Measurements from ENCODE around the gene ARHGEF3. TPM values are rescaled to one million over a fixed set of nuclear protein-coding genes. Genes with fewer than 3 reads are reported as not detected.
"Not testable (repeated sequence)": the region's sequence is repeated elsewhere in the genome, so short reads cannot be mapped to it uniquely, and the experiment has no call there.

The ARHGEF3 gene
- total RNA-seq, 1 experiment from 2014 or later, result 9.6 TPM

GRCh38 chr3:56772952-56773938 is 28.5 kb downstream of the ARHGEF3 start:
- no peak for DNase-seq (ENCODE audit: low read depth)

DNA sequence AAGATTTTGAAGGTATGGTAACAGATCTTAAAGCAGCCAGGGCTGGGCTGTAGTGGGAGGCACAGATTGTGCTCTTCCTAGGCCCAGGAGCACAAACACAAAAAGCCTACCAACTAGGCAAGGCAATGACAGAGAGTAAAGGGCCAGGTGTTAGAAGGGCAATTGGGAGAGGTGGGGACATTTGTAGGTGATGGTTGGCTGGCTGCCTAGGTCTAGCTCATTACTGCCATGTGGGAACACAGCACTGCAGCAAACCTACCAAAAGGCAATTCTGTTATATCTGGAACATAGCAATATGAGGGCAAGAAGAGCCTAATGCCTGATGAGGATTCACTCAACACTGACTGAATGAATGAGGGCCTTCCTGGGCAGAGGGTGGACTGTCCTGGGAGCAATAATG is 30.4 kb downstream of the ARHGEF3 start:
- no peak for DNase-seq (ENCODE audit: low read depth)

GRCh38 chr3:56769116-56769707 is 32.5 kb downstream of the ARHGEF3 start:
- no peak for DNase-seq (ENCODE audit: low read depth)

DNA sequence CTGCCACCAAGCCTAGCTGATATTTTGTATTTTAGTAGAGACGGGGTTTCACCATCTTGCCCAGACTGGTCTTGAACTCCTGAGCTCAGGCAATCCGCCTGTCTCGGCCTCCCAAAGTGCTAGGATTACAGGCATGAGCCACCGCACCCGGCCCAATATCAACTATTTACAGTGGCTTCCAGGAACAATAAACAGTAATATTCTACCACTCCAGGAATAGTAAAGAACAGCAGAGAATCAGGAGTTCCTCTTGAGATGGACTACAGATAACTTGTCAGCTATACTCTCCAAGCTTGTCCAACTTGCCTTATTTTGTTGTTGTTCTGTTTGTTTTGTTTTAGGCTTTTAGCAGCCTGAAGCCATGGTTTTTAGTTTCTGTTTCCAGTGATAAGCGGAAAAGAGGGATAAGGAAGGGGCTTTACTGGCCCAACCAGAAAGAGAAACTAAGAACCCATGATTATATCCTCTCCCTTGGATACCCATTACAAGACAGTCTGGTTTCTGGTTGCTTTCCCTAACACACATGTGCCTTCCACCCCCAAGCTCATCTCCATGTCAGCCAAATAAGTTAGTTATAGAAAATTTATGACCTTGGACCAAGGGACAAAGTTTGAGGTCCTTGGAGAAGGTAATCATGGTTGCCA is 36.7 kb downstream of the ARHGEF3 start:
- DNase-seq (ENCODE audit: low read depth), result no peak

DNA sequence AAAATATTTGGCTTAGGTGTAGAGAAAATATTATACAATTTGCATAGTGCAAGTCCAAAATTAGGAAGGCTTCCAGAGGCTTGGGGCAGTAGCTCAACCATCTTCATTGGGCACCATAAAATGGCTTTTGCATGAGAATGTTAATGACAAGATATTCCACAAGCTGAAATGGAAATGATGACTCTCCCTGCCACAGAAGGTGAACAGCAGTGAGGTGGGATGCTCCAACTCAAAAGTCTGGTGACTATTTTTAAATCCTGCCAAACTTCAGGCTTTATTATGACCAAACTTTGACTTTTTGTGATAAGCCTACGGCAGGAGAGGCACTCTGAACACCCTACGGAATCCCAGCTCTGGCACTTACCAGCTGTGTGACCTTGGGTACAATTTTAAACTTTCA is 37.6 kb downstream of the ARHGEF3 start:
- DNase-seq (ENCODE audit: low read depth), result no peak

DNA sequence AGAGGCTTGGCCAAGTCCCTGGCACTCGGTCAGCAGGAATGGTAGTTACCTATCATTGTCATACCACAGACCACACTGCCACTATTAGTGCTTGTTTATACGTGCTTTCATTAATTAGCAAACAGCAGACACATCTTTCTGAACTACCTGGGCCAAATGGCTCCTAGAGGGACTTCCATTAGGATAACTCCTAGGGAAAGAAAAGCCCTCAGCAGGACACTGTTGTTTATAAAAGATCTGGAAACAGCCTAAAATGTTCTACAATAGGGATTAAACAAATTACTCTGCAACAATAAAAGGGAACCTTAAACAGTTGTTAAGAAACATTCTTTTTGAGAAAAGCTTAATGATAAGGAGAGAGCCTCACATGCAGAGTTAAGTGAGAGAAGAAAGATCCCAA is 38.5 kb downstream of the ARHGEF3 start:
- DNase-seq (ENCODE audit: low read depth), result no peak

DNA sequence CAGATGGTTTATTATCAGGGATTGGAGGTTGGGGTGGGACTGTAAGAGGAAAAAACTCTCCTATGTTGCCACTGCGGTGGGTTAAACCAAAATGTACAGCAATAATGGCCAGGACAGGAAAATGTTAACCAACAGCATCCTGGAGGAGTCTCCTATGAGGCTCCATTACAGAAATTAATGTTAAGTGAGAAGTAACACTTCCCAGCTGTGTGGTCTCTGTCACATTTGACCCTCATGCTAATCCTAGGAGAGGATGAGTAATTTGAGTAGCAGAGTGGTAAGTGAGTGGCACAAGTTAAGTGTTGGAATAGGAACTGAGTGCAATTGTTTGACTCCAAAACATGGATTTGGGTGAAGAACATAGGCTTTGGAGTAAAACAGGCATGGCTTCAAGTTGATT is 39.0 kb downstream of the ARHGEF3 start:
- DNase-seq (ENCODE audit: low read depth), result no peak

- DNase-seq (ENCODE audit: low read depth), result no peak
Observed at GRCh38 chr3:56761887-56762651, 39.7 kb downstream of the ARHGEF3 start.

DNA sequence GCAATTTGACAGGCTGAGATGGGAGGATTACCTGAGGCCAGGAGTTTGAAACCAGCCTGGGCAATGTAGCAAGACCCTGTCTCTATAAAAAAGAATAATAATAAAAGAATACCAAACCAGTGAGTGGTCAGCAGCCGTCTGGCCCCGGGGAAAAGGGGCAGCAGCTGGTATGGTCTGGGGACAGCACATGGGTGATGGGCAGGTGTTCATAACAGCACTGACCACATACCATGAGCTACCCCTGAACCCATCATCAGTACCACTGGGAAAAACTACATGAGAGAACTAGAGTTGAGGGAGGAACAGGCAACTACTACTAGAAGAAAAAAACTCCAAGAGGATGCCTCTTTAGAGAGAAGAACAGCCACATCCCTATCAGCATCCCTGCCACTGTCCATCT is 40.7 kb downstream of the ARHGEF3 start:
- no peak for DNase-seq (ENCODE audit: low read depth)

GRCh38 chr3:56759532-56759931 is 42.2 kb downstream of the ARHGEF3 start:
- DNase-seq (ENCODE audit: low read depth), result no peak

DNA sequence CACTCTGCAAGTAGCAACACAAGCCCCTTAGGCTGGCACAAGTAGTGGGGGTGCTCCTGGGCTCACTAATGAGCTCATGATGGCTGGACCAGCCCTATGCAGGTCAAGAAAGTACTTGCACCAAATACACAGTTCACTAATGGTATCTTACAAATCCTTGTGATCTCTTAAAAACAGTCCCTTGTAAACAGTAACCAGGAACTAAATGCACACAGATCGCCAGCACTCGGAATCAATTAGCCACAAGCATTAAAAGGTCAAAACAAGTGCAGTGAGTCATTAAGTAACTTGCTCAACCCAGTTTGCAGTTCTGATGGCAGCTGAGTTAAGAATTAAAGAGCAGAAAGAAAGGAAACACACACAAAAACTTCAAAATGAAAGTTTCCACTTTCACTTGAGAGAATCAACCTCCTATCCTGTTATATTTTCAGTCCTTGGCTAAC is 43.2 kb downstream of the ARHGEF3 start:
- peak; percentile 93 for DNase-seq (ENCODE audit: low read depth)

DNA sequence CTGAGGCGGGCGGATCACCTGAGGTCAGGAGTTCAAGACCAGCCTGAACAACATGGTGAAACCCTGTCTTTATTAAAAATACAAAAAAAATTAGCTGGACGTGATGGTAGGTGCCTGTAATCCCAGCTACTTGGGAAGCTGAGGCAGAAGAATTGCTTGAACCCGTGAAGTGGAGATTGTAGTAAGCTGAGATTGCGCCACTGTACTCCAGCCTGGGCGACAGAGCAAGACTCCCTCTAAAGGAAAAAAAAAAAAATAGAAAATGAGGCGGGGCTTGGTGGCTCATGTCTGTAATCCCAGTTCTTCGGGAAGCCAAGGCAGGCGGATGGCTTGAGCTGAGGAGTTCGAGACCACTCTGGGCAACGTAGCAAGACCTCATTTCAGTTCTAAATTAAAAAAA is 43.7 kb downstream of the ARHGEF3 start:
- not testable (repeated sequence) for DNase-seq (ENCODE audit: low read depth)

DNA sequence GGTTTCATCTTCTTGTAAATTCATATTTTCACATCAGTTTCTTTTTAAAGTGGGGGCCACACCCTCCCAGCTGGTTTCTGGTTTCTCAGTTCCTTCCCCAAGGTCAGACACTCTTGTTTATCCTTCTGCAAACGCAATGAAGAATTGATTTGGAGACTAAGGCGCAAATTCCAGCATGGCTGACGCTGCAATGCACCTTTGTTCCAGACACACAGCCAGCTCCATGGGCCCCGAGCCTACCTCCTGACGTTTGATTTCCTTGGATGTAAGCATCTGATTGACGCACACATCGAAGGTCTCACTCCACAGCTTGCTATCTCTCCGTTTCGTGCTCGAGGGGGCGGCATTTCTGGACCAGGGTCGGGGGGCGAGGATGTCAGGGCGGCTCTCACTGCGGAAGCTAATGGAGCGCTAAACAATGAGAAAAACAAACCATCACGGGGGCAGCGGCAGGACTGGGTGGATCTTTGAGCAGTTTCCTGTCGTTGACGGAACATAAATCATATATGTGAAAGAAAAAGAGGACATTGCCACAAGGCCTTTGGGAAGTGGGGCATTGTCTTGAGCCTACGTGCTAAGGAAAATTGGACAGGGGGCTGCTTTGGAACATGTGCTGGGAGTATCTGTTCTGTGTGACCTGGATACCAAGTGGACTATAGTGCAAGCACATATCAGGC is 46.9 kb downstream of the ARHGEF3 start:
- DNase-seq (ENCODE audit: low read depth), result no peak

GRCh38 chr3:56753206-56753820 is 48.4 kb downstream of the ARHGEF3 start:
- DNase-seq (ENCODE audit: low read depth), result no peak

GRCh38 chr3:56751056-56751707 is 50.6 kb downstream of the ARHGEF3 start:
- DNase-seq (ENCODE audit: low read depth), result no peak

GRCh38 chr3:56748663-56749231 is 53.0 kb downstream of the ARHGEF3 start:
- DNase-seq (ENCODE audit: low read depth), result no peak

DNA sequence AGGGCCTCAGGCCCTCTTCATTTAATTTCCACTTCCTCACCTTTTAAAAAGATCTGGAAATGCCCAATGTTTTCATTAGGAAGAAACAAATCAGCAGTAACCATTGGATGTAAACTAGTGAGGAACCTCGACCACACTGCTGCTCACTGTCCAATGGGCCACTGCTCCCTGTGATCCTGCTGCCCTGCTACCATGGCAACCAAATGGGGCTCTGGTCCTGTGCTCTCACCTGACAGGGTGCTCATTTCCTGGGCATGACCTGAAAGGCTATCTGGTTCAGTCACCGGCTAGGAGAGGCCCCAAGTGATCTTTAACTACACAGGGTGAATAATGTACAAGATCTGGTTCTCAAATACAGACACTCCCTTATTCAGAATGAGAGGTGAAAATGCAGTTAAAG is 54.6 kb downstream of the ARHGEF3 start:
- DNase-seq (ENCODE audit: low read depth), result no peak

- DNase-seq (ENCODE audit: low read depth), result no peak
Observed at GRCh38 chr3:56744016-56744415, 57.7 kb downstream of the ARHGEF3 start.

DNA sequence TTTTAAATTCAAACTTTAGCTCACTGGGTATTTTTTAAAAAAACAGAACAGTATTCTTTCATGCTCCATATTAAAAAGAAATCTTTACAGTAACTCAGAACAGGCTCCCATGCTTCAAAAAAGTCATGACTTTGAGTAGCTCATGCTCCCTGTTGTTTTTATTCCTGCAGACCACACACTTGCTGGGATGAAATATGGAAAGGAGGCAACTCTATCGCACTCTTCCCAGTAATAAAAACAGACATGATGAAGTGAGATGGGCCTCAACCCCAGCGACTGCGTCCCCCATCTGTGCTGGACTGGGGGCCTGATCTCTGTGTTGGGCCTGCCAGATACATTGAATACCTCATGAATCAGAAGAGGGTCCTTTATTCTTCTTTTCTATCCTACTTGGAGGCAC is 58.9 kb downstream of the ARHGEF3 start:
- no peak for DNase-seq (ENCODE audit: low read depth)

DNA sequence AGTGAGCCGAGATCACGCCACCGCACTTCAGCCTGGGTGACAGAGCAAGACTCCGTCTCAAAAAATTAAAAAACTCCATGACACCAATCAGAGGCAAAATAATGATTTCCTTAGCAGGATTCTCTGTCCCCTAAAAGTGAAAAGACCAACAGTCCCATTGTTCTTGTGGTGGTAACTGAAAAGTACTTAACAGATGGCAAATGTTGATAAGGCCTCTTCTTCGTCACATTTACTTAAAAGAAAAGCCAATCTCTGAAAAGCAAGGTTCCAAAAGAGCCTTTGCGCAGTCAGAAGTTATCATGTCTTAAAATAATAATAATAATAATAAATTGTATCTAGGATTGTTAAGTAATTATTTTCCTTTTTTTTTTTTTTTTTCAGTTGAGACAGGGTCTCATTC is 62.7 kb downstream of the ARHGEF3 start:
- DNase-seq (ENCODE audit: low read depth), result no peak

Data from M059J (cell line).